Measurements from ENCODE around the gene AP5S1. TPM values are rescaled to one million over a fixed set of nuclear protein-coding genes. Genes with fewer than 3 reads are reported as not detected.

AP5S1 gene, protein sequence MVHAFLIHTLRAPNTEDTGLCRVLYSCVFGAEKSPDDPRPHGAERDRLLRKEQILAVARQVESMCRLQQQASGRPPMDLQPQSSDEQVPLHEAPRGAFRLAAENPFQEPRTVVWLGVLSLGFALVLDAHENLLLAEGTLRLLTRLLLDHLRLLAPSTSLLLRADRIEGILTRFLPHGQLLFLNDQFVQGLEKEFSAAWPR
- total RNA-seq = 10 to 100 TPM; 11.1 to 19.0 (median 17.1) TPM
- 1 to 10 TPM; 5.3 to 9.6 (median 5.6) TPM for polyA plus RNA-seq
- long read RNA-seq, donor 1, full-length matches to known transcripts = 2 of 2 reads
- long read RNA-seq, donor 1, partial matches to known transcripts = 0 of 2 reads
- long read RNA-seq, donor 1, other reads (novel, unspliced or antisense) = 0 of 2 reads
- long read RNA-seq, donor 2, full-length matches to known transcripts = 2 of 2 reads
- long read RNA-seq, donor 2, partial matches to known transcripts = 0 of 2 reads
- long read RNA-seq, donor 2, other reads (novel, unspliced or antisense) = 0 of 2 reads

DNA sequence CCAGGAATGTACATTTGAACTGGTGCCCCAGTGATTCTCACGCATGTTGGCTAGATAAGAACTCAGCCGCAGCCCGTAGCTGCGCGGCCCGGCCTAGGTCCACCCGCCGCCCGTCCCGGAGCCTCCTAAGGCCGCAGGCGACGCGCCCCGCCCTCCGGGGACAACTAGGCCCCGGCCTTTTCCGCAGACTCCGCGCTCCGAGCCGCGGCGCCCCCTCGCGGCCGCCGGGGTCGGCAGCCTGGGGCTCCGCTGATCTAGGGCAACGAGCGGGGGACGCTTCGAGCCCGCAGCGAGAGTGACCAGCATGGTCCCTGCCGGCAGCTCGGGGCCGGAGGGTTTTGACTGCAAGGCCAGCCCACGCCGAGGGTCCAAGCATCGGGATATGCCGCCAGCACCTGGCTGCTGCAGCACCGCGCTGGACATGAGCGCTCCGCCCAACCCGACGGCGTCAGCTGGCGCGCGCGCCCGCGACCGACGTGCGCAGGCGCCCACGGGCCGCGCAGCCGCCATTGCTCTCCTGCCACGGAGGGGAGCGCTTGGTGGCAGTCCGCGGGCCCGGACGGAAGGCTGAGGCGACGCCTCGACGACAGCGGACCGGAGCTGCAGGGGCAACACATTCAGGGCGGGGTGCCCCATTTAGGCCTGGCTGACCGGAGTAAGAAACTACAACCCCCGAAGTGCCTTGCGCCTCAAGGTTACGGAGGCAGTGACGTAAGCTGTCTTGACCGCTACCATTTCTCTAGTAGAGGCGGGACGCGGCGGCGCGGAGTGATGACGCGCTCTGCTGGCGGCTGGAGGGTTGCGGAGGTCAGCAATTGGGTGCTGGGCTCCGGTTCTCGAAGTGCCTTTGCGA, at the start of gene AP5S1:
Gene AP5S1 (plus strand): TSS at position 500 of the 853 bp plus-strand sequence. CDS start 1,571 bp downstream, outside the sequence.
- intact Hi-C loops (cut with DNase I; ENCODE audit: low total_unique reads) = no loop called here
- H3K4me1 ChIP-seq = peaks cover 21 to 80% (median 50%) of the 10 kb centered on the region in 6 donors
- peaks cover 0 to 35% (median 31%) of the 10 kb centered on the region in 6 donors for H3K36me3 ChIP-seq
- peak within 1 kb of the TSS; percentile 43 to 94 (median 74) for H3K4me3 ChIP-seq
- peak within 1 kb of the TSS; percentile 96 to 99 (median 98) for H3K27ac ChIP-seq
- TF ChIP-seq, protein P1, sequence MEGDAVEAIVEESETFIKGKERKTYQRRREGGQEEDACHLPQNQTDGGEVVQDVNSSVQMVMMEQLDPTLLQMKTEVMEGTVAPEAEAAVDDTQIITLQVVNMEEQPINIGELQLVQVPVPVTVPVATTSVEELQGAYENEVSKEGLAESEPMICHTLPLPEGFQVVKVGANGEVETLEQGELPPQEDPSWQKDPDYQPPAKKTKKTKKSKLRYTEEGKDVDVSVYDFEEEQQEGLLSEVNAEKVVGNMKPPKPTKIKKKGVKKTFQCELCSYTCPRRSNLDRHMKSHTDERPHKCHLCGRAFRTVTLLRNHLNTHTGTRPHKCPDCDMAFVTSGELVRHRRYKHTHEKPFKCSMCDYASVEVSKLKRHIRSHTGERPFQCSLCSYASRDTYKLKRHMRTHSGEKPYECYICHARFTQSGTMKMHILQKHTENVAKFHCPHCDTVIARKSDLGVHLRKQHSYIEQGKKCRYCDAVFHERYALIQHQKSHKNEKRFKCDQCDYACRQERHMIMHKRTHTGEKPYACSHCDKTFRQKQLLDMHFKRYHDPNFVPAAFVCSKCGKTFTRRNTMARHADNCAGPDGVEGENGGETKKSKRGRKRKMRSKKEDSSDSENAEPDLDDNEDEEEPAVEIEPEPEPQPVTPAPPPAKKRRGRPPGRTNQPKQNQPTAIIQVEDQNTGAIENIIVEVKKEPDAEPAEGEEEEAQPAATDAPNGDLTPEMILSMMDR (IDR thresholded peaks at IDR 0.05 in 8 of 11, conservative IDR thresholded peaks at IDR 0.05 in 3 of 11) = peak; percentile 93 to 100 (median 99)
- TF ChIP-seq POLR2AphosphoS5 (IDR thresholded peaks at IDR 0.05) (peak; percentile 91 to 93 (median 92)), POLR2A (IDR thresholded peaks at IDR 0.05) (peak in 2 of 3 donors; percentile 27 to 47)
- WGBS, 5 donors = 0 to 1% (median 0%) methylated on average over 51 to 96 of the region's 96 CpGs
- H3K9me3 ChIP-seq = no peaks in the 10 kb centered on the region
- peak; percentile 99 for DNase-seq
- H3K27me3 ChIP-seq (replicated peaks in 1 of 7) = no peaks in the 10 kb centered on the region

DNA sequence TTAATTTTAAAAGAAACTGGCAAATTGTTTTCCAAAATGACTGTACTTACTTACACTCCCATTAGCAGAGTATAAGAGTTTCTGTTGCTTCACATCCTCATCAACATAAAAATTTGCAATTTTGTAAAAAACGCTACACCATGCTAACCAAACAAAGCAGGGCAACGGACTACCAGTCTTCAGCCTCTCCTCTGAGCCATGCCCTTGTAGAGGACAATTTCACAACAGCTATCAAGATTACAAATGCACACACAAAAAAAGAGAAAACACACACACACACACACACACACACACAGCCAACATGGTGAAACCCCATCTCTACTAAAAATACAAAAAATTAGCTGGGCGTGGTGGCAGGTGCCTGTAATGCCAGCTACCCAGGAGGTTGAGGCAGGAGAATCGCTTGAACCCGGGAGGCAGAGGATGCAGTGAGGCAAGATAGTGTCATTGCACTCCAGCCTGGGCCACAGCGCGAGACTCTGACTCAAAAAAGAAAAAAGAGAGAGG, 48.7 kb upstream of the AP5S1 start:
- no peaks in the 10 kb centered on the region for H3K36me3 ChIP-seq
- TF ChIP-seq POLR2AphosphoS5 (IDR thresholded peaks at IDR 0.05) = no peak
- no peak for TF ChIP-seq POLR2A (IDR thresholded peaks at IDR 0.05)
- TF ChIP-seq, protein P1 (IDR thresholded peaks at IDR 0.05 in 8 of 11, conservative IDR thresholded peaks at IDR 0.05 in 3 of 11) = no peak
- H3K4me3 ChIP-seq = no peak overlapping the region
- WGBS, 5 donors = 52 to 91% (median 67%) methylated on average over 7 of the region's 7 CpGs
- H3K27me3 ChIP-seq (replicated peaks in 1 of 7) = no peaks in the 10 kb centered on the region
- intact Hi-C loops (cut with DNase I; ENCODE audit: low total_unique reads) = no loop called here
- no peak overlapping the region for H3K27ac ChIP-seq
- H3K4me1 ChIP-seq = peaks cover 8 to 37% (median 20%) of the 10 kb centered on the region in 6 donors
- DNase-seq = peak; percentile 24
- no peaks in the 10 kb centered on the region for H3K9me3 ChIP-seq

DNA sequence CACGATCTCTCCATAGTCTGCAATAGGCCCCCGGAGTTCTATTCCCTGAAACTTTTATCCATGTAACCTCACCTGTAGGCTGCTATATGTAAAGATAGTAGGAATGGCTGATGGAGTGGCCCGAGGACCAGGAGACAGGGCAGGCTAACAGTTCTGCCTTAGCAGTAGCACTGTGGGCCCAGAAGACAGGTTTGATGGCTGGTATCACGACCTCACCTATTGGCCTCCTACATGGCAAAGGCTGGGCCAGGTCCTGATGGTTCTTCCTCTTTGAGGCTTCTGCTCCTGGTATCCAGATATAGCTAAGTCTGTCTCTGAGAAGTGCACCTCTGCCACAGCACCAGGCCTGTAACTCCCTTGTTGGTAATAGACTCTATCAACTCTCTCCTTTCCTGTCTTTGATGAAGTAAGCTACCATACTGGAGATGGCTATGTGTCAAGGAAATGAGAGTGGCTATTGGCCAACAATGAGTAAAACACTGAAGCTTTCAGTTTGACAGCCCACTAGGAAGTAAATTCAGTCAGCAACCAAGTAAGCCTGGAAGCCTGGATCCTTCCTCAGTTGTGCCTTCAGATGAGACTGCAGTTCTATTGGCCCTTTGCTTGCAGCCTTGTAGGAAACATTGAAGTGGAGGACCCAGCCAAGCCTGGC, 44.8 kb upstream of the AP5S1 start:
- peak; percentile 54 for DNase-seq
- intact Hi-C loops (cut with DNase I; ENCODE audit: low total_unique reads) = no loop called here

DNA sequence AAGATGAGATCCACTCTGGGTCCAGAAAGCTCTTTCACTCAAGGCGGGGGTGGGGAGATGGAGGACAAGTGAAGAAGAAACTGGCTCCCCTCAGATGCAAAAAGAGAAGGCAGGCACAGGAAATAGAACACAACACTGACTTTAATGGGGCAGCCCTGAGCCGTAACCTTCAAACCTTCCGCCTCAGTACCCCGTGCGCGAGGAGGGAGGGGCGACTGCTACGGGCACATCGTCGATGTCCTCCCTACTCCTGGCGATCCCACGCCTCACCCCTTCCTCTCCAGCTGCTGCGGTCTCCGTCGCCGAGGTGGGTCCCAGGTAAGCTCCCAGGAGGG, 43.0 kb upstream of the AP5S1 start:
- intact Hi-C loops (cut with DNase I; ENCODE audit: low total_unique reads) = no loop called here
- H3K27ac ChIP-seq = peak overlapping the region in 5 of 8 donors; percentile 13 to 79 (median 46)
- whole genome bisulfite sequencing, 5 donors = 3 to 9% (median 8%) methylated on average over 9 to 16 of the region's 16 CpGs
- peak overlapping the region; percentile 42 to 84 (median 54) for H3K4me3 ChIP-seq
- peaks cover 17 to 49% (median 34%) of the 10 kb centered on the region in 6 donors for H3K4me1 ChIP-seq
- H3K36me3 ChIP-seq = no peaks in the 10 kb centered on the region
- no peaks in the 10 kb centered on the region for H3K9me3 ChIP-seq
- DNase-seq = no peak
- TF ChIP-seq, protein P1 (IDR thresholded peaks at IDR 0.05 in 8 of 11, conservative IDR thresholded peaks at IDR 0.05 in 3 of 11) = no peak
- TF ChIP-seq POLR2A (IDR thresholded peaks at IDR 0.05) = no peak
- TF ChIP-seq POLR2AphosphoS5 (IDR thresholded peaks at IDR 0.05) = no peak
- H3K27me3 ChIP-seq (replicated peaks in 1 of 7) = peaks cover 0 to 20% (median 0%) of the 10 kb centered on the region in 7 donors

More for the DNA sequence above, 44.8 kb upstream of the AP5S1 start:
- TF ChIP-seq POLR2A (IDR thresholded peaks at IDR 0.05) = no peak
- Histone ChIP-seq H3K4me1 (peaks cover 8 to 34% (median 24%) of the 10 kb centered on the region in 6 donors), H3K27me3 (replicated peaks in 1 of 7) (peaks cover 0 to 20% (median 0%) of the 10 kb centered on the region in 7 donors), H3K4me3 (no peak overlapping the region), H3K36me3 (no peaks in the 10 kb centered on the region), H3K27ac (no peak overlapping the region), H3K9me3 (no peaks in the 10 kb centered on the region)
- 80 to 96% (median 90%) methylated on average over 4 of the region's 4 CpGs for WGBS, 5 donors

All from spleen (tissue), 13 donors.